22Rv1 (cell line): ENCODE measurements around the gene NEAT1.

Experiments used
- CTCF ChIP-seq: fragments of 450-650 bp; IDR thresholded peaks from 2 replicates; pipeline ENCODE4 v1.5.1; 2017; ENCODE audit warnings: mild to moderate bottlenecking
- ZFX ChIP-seq: fragments of 450-650 bp; IDR thresholded peaks from 2 replicates; pipeline ENCODE4 v1.6.1; 2017; ENCODE audit warnings: antibody characterized with exemption, borderline replicate concordance

- TF ChIP-seq CTCF (no peak), ZFX (no peak)
Measured at GRCh38 chr11:65379698-65380459, 42.7 kb upstream of the NEAT1 start.
